GM23248 (cell line): ENCODE results near the gene DNASE2. TPM values are rescaled to one million over a fixed set of nuclear protein-coding genes. Genes with fewer than 3 reads are reported as not detected.

ENCODE experiments used
- DNase-seq: peaks from one replicate; pipeline ENCODE4 v3.0.0-alpha.2; 2015
- H2AFZ ChIP-seq: fragments of 200-600 bp; sonication (generic); 2 replicates; pipeline ENCODE4 v1.6.1; 2016; ENCODE audit warnings: antibody characterized with exemption
- H3F3A ChIP-seq: fragments of 200-600 bp; sonication (generic); 2 replicates; pipeline ENCODE4 v1.6.1; 2016; ENCODE audit warnings: mild to moderate bottlenecking, antibody characterized with exemption, mixed run types; ENCODE audit not compliant: insufficient read depth
- H3K27ac ChIP-seq: fragments of 200-600 bp; sonication (generic); 2 replicates; pipeline ENCODE4 v1.5.1; 2016; ENCODE audit warnings: mild to moderate bottlenecking
- H3K27me3 ChIP-seq: fragments of 200-600 bp; sonication (generic); replicated peaks from 2 replicates; pipeline ENCODE4 v1.6.1; 2016; ENCODE audit warnings: mild to moderate bottlenecking; ENCODE audit not compliant: insufficient read depth
- H3K36me3 ChIP-seq: fragments of 200-600 bp; sonication (generic); 2 replicates; pipeline ENCODE4 v1.6.1; 2016; ENCODE audit warnings: low read depth, mild to moderate bottlenecking
- H3K4me1 ChIP-seq: fragments of 200-600 bp; sonication (generic); 2 replicates; pipeline ENCODE4 v1.6.1; 2016; ENCODE audit warnings: mild to moderate bottlenecking; ENCODE audit not compliant: insufficient read depth
- H3K4me2 ChIP-seq: fragments of 200-600 bp; sonication (generic); one replicate; pipeline ENCODE4 v1.6.1; 2016; ENCODE audit warnings: mild to moderate bottlenecking; ENCODE audit not compliant: unreplicated experiment
- H3K4me3 ChIP-seq: fragments of 200-600 bp; sonication (generic); 2 replicates; pipeline ENCODE4 v1.5.1; 2016; ENCODE audit warnings: mild to moderate bottlenecking
- H3K79me2 ChIP-seq: fragments of 200-600 bp; sonication (generic); 2 replicates; pipeline ENCODE4 v1.6.1; 2016; ENCODE audit warnings: mild to moderate bottlenecking; ENCODE audit not compliant: insufficient read depth
- H3K9ac ChIP-seq: fragments of 200-600 bp; sonication (generic); 2 replicates; pipeline ENCODE4 v1.6.1; 2016; ENCODE audit warnings: mild to moderate bottlenecking
- H3K9me2 ChIP-seq: fragments of 200-600 bp; sonication (generic); 2 replicates; pipeline ENCODE4 v1.6.1; 2016; ENCODE audit warnings: mixed run types, mild to moderate bottlenecking, moderate library complexity; ENCODE audit not compliant: insufficient read depth
- H3K9me3 ChIP-seq: fragments of 200-600 bp; sonication (generic); one replicate; pipeline ENCODE4 v1.6.1; 2017; ENCODE audit warnings: low read depth
- H4K20me1 ChIP-seq: fragments of 200-600 bp; sonication (generic); 2 replicates; pipeline ENCODE4 v1.6.0; 2016; ENCODE audit not compliant: insufficient read depth
- EZH2 ChIP-seq: fragments of 200-600 bp; sonication (generic); IDR thresholded peaks from 2 replicates; pipeline ENCODE4 v1.6.1; 2018; ENCODE audit warnings: antibody characterized with exemption, mild to moderate bottlenecking; ENCODE audit not compliant: insufficient read depth, poor library complexity, severe bottlenecking
- EZH2phosphoT487 ChIP-seq: fragments of 200-600 bp; sonication (generic); IDR thresholded peaks from 2 replicates; pipeline ENCODE4 v1.6.1; 2018; ENCODE audit warnings: antibody characterized with exemption, moderate library complexity, mild to moderate bottlenecking, low read depth; ENCODE audit not compliant: insufficient read depth
- WGBS, 2 experiments: methylation state at CpG; one replicate each; pipeline ENCODE4 v1.1.6; 2015 to 2017; ENCODE audit warnings: low lambda C conversion rate in 2 of 2, low coverage in 1 of 2; ENCODE audit errors: missing lambda C conversion rate in 2 of 2; 5-methylcytosine and 5-hydroxymethylcytosine counted together
- in situ Hi-C: fragments of 300-500 bp; cut with MboI; formaldehyde crosslinking; loops from 2 replicates; pipeline ENCODE4 v1.15.0; 2020
- polyA plus RNA-seq: library from polyadenylated mRNA; unstranded; fragments of >200 nt; fragmentation: Nextera tagmentation; extraction: Ambion mirVana; gene quantifications from 2 replicates; pipeline ENCODE4 v1.2.1, GENCODE V29; 2016
- total RNA-seq: library from RNA; depleted of rRNA; stranded (reverse); fragments of >200 nt; shearing (Covaris generic); gene quantifications from 2 replicates; pipeline ENCODE4 v1.2.3, GENCODE V29; 2014

The DNASE2 gene
- total and polyA plus RNA-seq, 2 experiments from 2014 or later, result 40.9 to 51.7 TPM

DNA sequence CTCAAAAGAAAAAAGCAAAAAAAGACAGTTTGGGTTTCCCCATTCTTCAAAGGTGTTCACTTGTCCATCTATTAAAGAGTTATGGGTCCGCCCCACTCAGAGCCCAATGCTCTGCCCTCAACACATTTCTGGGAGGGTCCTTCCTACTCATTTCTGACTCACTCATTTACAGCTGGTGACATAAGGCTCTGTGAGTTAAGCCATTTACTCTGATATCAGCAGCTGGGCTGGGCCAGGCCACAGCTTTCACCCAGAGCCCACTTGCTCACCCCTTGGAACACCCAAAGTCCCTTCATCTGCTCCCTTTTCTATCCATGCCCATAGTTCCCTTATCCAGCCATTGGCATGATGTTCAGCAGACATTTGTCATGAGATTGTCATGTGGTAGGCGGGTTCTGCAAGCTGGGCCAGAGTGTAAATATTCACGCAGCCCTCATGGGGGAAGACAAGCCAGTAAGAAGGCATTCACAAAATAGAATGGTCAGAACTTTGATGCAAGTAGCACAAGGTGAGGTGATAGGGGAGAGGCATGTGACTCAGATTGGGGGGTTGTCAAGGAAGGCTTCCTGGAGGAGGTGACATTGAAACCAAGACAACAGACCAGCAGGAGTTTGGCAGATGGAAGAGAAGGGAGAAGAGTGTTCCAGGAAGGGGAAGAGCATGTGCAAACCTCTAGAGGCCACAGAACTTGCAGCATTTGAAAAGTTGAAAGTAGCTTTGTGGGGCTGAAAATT lies 37.1 kb downstream of the DNASE2 start:
- Histone ChIP-seq H3K9me3 (no peaks in the 10 kb centered on the region), H4K20me1 (no peaks in the 10 kb centered on the region), H2AFZ (no peak overlapping the region), H3K36me3 (no peaks in the 10 kb centered on the region), H3K4me1 (no peaks in the 10 kb centered on the region; the same call in 1 of the 2 replicates), H3K4me3 (no peak overlapping the region), H3K9me2 (no peaks in the 10 kb centered on the region), H3K79me2 (no peaks in the 10 kb centered on the region), H3K9ac (no peak overlapping the region), H3K27ac (no peak overlapping the region), H3K27me3 (peaks cover 20% of the 10 kb centered on the region), H3F3A (0 out of 2 replicates have a peak, but pooled peaks cover 4% of the 10 kb centered on the region), H3K4me2 (no peak overlapping the region)
- in situ Hi-C loops, result no loop called here
- 46 to 67% methylated on average over 3 of the region's 3 CpGs for WGBS, 2 experiments
- TF ChIP-seq EZH2phosphoT487, result no peak
- TF ChIP-seq EZH2, result no peak
- no peak for DNase-seq

DNA sequence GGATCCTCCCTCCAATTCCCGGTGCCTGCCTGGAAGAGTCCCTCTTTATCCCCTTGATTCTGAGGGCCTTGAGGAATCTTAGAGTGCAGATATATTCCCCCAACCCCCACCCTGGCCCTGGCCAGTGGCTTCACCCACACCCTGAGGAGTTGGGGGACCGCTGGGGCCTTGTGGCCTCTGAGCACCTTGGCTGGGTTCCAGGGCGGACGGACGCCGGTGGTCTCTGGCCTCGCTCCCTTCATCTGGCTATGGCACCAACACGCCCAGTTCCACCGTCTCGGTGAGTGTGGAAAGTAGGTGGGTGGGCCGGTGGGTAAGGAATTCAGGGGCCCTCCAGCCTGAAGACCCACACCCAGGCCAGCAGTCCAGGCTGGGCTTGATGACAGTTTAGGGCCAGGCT lies 37.9 kb downstream of the DNASE2 start:
- TF ChIP-seq EZH2phosphoT487 (no peak), EZH2 (no peak)
- no peaks in the 10 kb centered on the region for H3K79me2 ChIP-seq
- H4K20me1 ChIP-seq, result no peaks in the 10 kb centered on the region
- in situ Hi-C loops, result no loop called here
- no peaks in the 10 kb centered on the region for H3K9me3 ChIP-seq
- H3K36me3 ChIP-seq, result no peaks in the 10 kb centered on the region
- WGBS, 2 experiments, result 56 to 69% methylated on average over 11 of the region's 11 CpGs
- H3K27ac ChIP-seq, result no peak overlapping the region
- H3K9ac ChIP-seq, result no peak overlapping the region
- H3K4me3 ChIP-seq, result no peak overlapping the region
- DNase-seq, result no peak
- H2AFZ ChIP-seq, result no peak overlapping the region
- H3K9me2 ChIP-seq, result no peaks in the 10 kb centered on the region
- H3K27me3 ChIP-seq, result peaks cover 28% of the 10 kb centered on the region
- 0 out of 2 replicates have a peak, but pooled peaks cover 4% of the 10 kb centered on the region for H3F3A ChIP-seq
- no peak overlapping the region for H3K4me2 ChIP-seq
- no peaks in the 10 kb centered on the region; the same call in 1 of the 2 replicates for H3K4me1 ChIP-seq

DNA sequence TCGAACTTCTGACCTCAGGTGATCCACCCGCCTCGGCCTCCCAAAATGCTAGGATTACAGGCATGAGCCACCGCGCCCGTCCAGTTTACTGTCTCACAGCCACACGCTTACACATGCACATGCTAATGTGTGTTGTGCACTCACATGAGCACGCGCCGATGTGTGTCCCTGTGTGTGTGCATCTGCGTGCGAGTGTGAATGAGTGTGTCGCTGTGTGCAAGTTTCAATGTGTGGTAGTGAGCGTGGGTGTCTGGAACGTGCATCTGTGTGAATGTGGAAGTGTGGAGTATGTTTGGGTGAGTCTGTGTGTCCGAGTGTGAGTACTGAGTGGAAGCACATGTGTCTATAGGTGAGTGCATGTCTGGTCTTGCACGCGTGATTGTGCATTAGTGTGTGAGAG lies 38.7 kb downstream of the DNASE2 start:
- in situ Hi-C loops, result no loop called here
- 85 to 91% methylated on average over 17 to 18 of the region's 18 CpGs for WGBS, 2 experiments
- DNase-seq, result no peak
- no peaks in the 10 kb centered on the region for H3K9me2 ChIP-seq
- no peak for TF ChIP-seq EZH2
- no peak for TF ChIP-seq EZH2phosphoT487
- H3K4me2 ChIP-seq, result no peak overlapping the region
- no peak overlapping the region for H3K4me3 ChIP-seq
- H4K20me1 ChIP-seq, result no peaks in the 10 kb centered on the region
- H3K9ac ChIP-seq, result no peak overlapping the region
- H2AFZ ChIP-seq, result no peak overlapping the region
- H3K36me3 ChIP-seq, result no peaks in the 10 kb centered on the region
- H3K79me2 ChIP-seq, result no peaks in the 10 kb centered on the region
- no peaks in the 10 kb centered on the region; the same call in 1 of the 2 replicates for H3K4me1 ChIP-seq
- H3K27me3 ChIP-seq, result peaks cover 34% of the 10 kb centered on the region
- no peaks in the 10 kb centered on the region for H3K9me3 ChIP-seq
- 0 out of 2 replicates have a peak, but pooled peaks cover 4% of the 10 kb centered on the region for H3F3A ChIP-seq
- H3K27ac ChIP-seq, result no peak overlapping the region

DNA sequence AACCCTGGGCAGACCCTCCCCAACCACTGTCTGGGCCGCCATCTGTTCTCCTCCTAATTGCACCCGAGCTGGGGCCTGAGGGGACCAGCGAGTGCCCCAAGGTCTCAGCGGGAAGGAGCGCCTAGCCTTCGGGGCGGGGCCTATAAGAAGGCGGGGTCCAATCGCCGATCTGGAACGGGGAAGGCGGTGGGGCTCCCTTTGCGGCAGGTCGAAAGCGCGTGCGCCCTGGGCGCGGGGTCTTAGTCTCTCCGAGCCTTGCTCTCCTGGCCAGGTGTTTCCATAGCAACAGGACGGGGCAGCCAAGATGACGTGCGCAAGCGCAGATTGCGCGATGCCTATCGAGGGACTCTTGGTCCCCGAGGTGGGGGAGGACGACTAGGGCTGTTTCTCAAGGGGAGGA lies 40.2 kb downstream of the DNASE2 start:
- peak overlapping the region; percentile 75 for H2AFZ ChIP-seq
- DNase-seq, result peak; percentile 45
- in situ Hi-C loops, result no loop called here

More for the DNA sequence above, 40.2 kb downstream of the DNASE2 start:
- H3K4me3 ChIP-seq, result peak overlapping the region; percentile 55
- H3F3A ChIP-seq, result 0 out of 2 replicates have a peak, but pooled peaks cover 12% of the 10 kb centered on the region
- no peak overlapping the region for H3K9ac ChIP-seq
- H3K4me2 ChIP-seq, result peak overlapping the region; percentile 62
- no peaks in the 10 kb centered on the region; the same call in 1 of the 2 replicates for H3K4me1 ChIP-seq
- TF ChIP-seq EZH2, result no peak
- no peak for TF ChIP-seq EZH2phosphoT487
- 9 to 11% methylated on average over 29 of the region's 29 CpGs for WGBS, 2 experiments
- no peaks in the 10 kb centered on the region for H3K9me3 ChIP-seq
- H3K36me3 ChIP-seq, result no peaks in the 10 kb centered on the region
- H4K20me1 ChIP-seq, result no peaks in the 10 kb centered on the region
- no peak overlapping the region for H3K27ac ChIP-seq
- H3K27me3 ChIP-seq, result peaks cover 44% of the 10 kb centered on the region
- no peaks in the 10 kb centered on the region for H3K9me2 ChIP-seq
- H3K79me2 ChIP-seq, result no peaks in the 10 kb centered on the region
